HAP-1 (cell line): ENCODE measurements around the gene HLCS.
A peak's percentile ranks its signal among the peaks of the same experiment; 100 is the strongest.
"Not testable (repeated sequence)": the region's sequence is repeated elsewhere in the genome, so short reads cannot be mapped to it uniquely, and the experiment has no call there.

Source experiments
- DNase-seq, 2 experiments: peaks; one replicate each; pipeline ENCODE4 v3.0.0-alpha.2; 2016 to 2020; ENCODE audit warnings: low spot score in 2 of 2
- H3K27me3 ChIP-seq: fragments of 250-450 bp; sonication (Bioruptor Pico); 2 replicates; pipeline ENCODE4 v1.5.1; 2020; ENCODE audit warnings: low read depth, mild to moderate bottlenecking, moderate library complexity
- H3K36me3 ChIP-seq: fragments of 250-450 bp; sonication (Bioruptor Pico); replicated peaks from 2 replicates; pipeline ENCODE4 v1.5.1; 2020; ENCODE audit warnings: mild to moderate bottlenecking
- H3K4me1 ChIP-seq: fragments of 250-450 bp; sonication (Bioruptor Pico); 2 replicates; pipeline ENCODE4 v1.5.1; 2020; ENCODE audit warnings: mild to moderate bottlenecking
- H3K4me3 ChIP-seq: fragments of 250-450 bp; sonication (Bioruptor Pico); 2 replicates; pipeline ENCODE4 v1.5.1; 2020; ENCODE audit warnings: mild to moderate bottlenecking, moderate library complexity
- H3K9me3 ChIP-seq: fragments of 250-450 bp; sonication (Bioruptor Pico); 2 replicates; pipeline ENCODE4 v1.5.1; 2020; ENCODE audit warnings: mild to moderate bottlenecking, moderate library complexity
- in situ Hi-C: fragments of 300-500 bp; cut with MboI; formaldehyde crosslinking; loops from 3 replicates; pipeline ENCODE4 v1.14.3; 2020; ENCODE audit warnings: low sequenced_read_pairs, inconsistent platforms, mixed read lengths

The HLCS gene

GRCh38 chr21:36839735-36840134 is 126.7 kb downstream of the HLCS start:
- H3K4me3 ChIP-seq: no peak overlapping the region
- in situ Hi-C loops: no loop called here
- no peaks in the 10 kb centered on the region for H3K9me3 ChIP-seq
- no peaks in the 10 kb centered on the region for H3K36me3 ChIP-seq
- H3K4me1 ChIP-seq: no peaks in the 10 kb centered on the region
- no peaks in the 10 kb centered on the region for H3K27me3 ChIP-seq
- DNase-seq: no peak

GRCh38 chr21:36839123-36839522 is 127.3 kb downstream of the HLCS start:
- in situ Hi-C loops: no loop called here
- Histone ChIP-seq H3K9me3 (no peaks in the 10 kb centered on the region), H3K27me3 (no peaks in the 10 kb centered on the region), H3K4me3 (no peak overlapping the region), H3K36me3 (no peaks in the 10 kb centered on the region), H3K4me1 (no peaks in the 10 kb centered on the region)
- no peak for DNase-seq

GRCh38 chr21:36835383-36835795 is 131.1 kb downstream of the HLCS start:
- Histone ChIP-seq H3K36me3 (no peaks in the 10 kb centered on the region), H3K4me1 (no peaks in the 10 kb centered on the region), H3K27me3 (no peaks in the 10 kb centered on the region), H3K9me3 (no peaks in the 10 kb centered on the region), H3K4me3 (no peak overlapping the region)
- in situ Hi-C loops: no loop called here
- no peak for DNase-seq

- Histone ChIP-seq H3K9me3 (no peaks in the 10 kb centered on the region), H3K4me1 (no peaks in the 10 kb centered on the region), H3K4me3 (no peak overlapping the region), H3K27me3 (no peaks in the 10 kb centered on the region), H3K36me3 (no peaks in the 10 kb centered on the region)
- in situ Hi-C loops: no loop called here
- DNase-seq: no peak
Measured at GRCh38 chr21:36834192-36834591, 132.3 kb downstream of the HLCS start.

GRCh38 chr21:36830100-36830499 is 136.4 kb downstream of the HLCS start:
- Histone ChIP-seq H3K36me3 (no peaks in the 10 kb centered on the region), H3K27me3 (no peaks in the 10 kb centered on the region), H3K4me3 (no peak overlapping the region), H3K4me1 (no peaks in the 10 kb centered on the region), H3K9me3 (no peaks in the 10 kb centered on the region)
- no peak for DNase-seq
- in situ Hi-C loops: no loop called here

- Histone ChIP-seq H3K4me1 (no peaks in the 10 kb centered on the region), H3K9me3 (no peaks in the 10 kb centered on the region), H3K4me3 (no peak overlapping the region), H3K27me3 (no peaks in the 10 kb centered on the region), H3K36me3 (no peaks in the 10 kb centered on the region)
- DNase-seq: no peak
- in situ Hi-C loops: no loop called here
Measured at GRCh38 chr21:36828891-36829515, 137.5 kb downstream of the HLCS start.

- H3K4me1 ChIP-seq: no peaks in the 10 kb centered on the region
- no peaks in the 10 kb centered on the region for H3K27me3 ChIP-seq
- in situ Hi-C loops: no loop called here
- no peaks in the 10 kb centered on the region for H3K9me3 ChIP-seq
- DNase-seq: no peak
- no peaks in the 10 kb centered on the region for H3K36me3 ChIP-seq
- no peak overlapping the region for H3K4me3 ChIP-seq
Measured at GRCh38 chr21:36828208-36828607, 138.3 kb downstream of the HLCS start.

GRCh38 chr21:36825658-36826057 is 140.8 kb downstream of the HLCS start:
- H3K9me3 ChIP-seq: no peaks in the 10 kb centered on the region
- no peaks in the 10 kb centered on the region for H3K27me3 ChIP-seq
- in situ Hi-C loops: no loop called here
- H3K4me1 ChIP-seq: no peaks in the 10 kb centered on the region
- H3K36me3 ChIP-seq: no peaks in the 10 kb centered on the region
- H3K4me3 ChIP-seq: no peak overlapping the region
- DNase-seq: no peak

- no peak for DNase-seq
- Histone ChIP-seq H3K4me3 (no peak overlapping the region), H3K27me3 (no peaks in the 10 kb centered on the region), H3K4me1 (peaks cover 16% of the 10 kb centered on the region), H3K9me3 (no peaks in the 10 kb centered on the region), H3K36me3 (no peaks in the 10 kb centered on the region)
- in situ Hi-C loops: no loop called here
Measured at GRCh38 chr21:36821032-36821299, 145.5 kb downstream of the HLCS start.

GRCh38 chr21:36820176-36821031 is 146.1 kb downstream of the HLCS start:
- no peak for DNase-seq
- H3K4me1 ChIP-seq: peaks cover 16% of the 10 kb centered on the region
- H3K4me3 ChIP-seq: no peak overlapping the region
- no peaks in the 10 kb centered on the region for H3K9me3 ChIP-seq
- in situ Hi-C loops: no loop called here
- H3K27me3 ChIP-seq: no peaks in the 10 kb centered on the region
- H3K36me3 ChIP-seq: no peaks in the 10 kb centered on the region

GRCh38 chr21:36817732-36818450 is 148.6 kb downstream of the HLCS start:
- no peak overlapping the region for H3K4me3 ChIP-seq
- H3K9me3 ChIP-seq: no peaks in the 10 kb centered on the region
- in situ Hi-C loops: no loop called here
- peak; percentile 53 to 63 for DNase-seq
- peaks cover 16% of the 10 kb centered on the region for H3K4me1 ChIP-seq
- H3K27me3 ChIP-seq: no peaks in the 10 kb centered on the region
- no peaks in the 10 kb centered on the region for H3K36me3 ChIP-seq

GRCh38 chr21:36816561-36817130 is 149.8 kb downstream of the HLCS start:
- no peak for DNase-seq
- Histone ChIP-seq H3K4me1 (peaks cover 16% of the 10 kb centered on the region), H3K27me3 (no peaks in the 10 kb centered on the region), H3K9me3 (no peaks in the 10 kb centered on the region), H3K36me3 (no peaks in the 10 kb centered on the region), H3K4me3 (no peak overlapping the region)
- in situ Hi-C loops: no loop called here

- in situ Hi-C loops, H3K27me3 ChIP-seq, H3K36me3 ChIP-seq, H3K9me3 ChIP-seq, DNase-seq, H3K4me3 ChIP-seq: not testable (repeated sequence)
- peaks cover 16% of the 10 kb centered on the region for H3K4me1 ChIP-seq
Measured at GRCh38 chr21:36816026-36816425, 150.4 kb downstream of the HLCS start.

GRCh38 chr21:36815284-36815683 is 151.2 kb downstream of the HLCS start:
- in situ Hi-C loops: no loop called here
- DNase-seq: no peak
- no peaks in the 10 kb centered on the region for H3K36me3 ChIP-seq
- H3K27me3 ChIP-seq: no peaks in the 10 kb centered on the region
- no peak overlapping the region for H3K4me3 ChIP-seq
- H3K9me3 ChIP-seq: no peaks in the 10 kb centered on the region
- peaks cover 16% of the 10 kb centered on the region for H3K4me1 ChIP-seq
